HL-60/S4 treated with retinoic acid at 250 ng/mL for 4 days and 3 days (cell line): ENCODE measurements around the gene CADM4.
"Not testable (repeated sequence)": the region's sequence is repeated elsewhere in the genome, so short reads cannot be mapped to it uniquely, and the experiment has no call there.

ENCODE experiments used
- in situ Hi-C: fragments of 300-500 bp; cut with MboI; formaldehyde crosslinking; loops from 2 replicates; pipeline ENCODE4 v1.7.0; 2022; ENCODE audit warnings: low sequenced_read_pairs

The CADM4 gene

DNA sequence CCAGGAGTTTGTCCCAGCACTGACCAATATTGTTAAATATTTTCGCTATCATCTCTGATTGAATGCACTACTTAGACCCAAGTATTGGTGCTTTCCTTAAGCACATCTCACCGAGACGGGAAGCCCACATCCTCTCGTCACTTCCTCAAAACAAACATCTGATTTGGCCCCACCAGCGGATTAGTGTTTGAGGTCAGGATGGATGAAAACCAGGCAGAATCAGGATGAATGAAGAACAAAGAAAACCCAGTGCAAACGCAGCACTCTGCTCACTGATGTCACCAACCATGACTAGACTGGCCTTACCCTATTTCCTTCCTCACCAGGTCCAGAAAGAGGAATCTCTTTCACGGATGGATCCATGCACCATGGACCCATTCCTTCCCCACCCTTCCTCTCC lies 24.4 kb upstream of the CADM4 start:
- in situ Hi-C loops: no loop called here

DNA sequence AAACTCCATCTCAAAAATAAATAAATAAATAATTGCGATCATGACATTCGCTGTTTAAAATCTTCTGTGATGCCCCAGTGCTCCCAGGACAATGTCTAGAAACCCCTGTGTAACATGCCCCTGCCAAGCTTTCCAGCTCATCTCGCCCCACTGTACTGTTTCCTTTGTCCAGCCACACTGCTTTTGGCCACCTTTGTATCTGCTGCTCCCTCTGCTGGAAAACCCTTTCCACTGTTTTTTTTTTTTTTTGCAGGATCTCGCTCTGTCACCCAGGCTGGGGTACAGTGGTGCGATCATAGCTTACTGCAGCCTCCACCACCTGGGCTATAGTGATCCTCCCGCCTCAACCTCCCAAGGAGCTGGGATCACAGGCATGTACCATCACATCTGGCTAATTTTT lies 22.8 kb upstream of the CADM4 start:
- in situ Hi-C loops: no loop called here

- in situ Hi-C loops: no loop called here
Measured at GRCh38 chr19:43660971-43661360, 21.3 kb upstream of the CADM4 start.

DNA sequence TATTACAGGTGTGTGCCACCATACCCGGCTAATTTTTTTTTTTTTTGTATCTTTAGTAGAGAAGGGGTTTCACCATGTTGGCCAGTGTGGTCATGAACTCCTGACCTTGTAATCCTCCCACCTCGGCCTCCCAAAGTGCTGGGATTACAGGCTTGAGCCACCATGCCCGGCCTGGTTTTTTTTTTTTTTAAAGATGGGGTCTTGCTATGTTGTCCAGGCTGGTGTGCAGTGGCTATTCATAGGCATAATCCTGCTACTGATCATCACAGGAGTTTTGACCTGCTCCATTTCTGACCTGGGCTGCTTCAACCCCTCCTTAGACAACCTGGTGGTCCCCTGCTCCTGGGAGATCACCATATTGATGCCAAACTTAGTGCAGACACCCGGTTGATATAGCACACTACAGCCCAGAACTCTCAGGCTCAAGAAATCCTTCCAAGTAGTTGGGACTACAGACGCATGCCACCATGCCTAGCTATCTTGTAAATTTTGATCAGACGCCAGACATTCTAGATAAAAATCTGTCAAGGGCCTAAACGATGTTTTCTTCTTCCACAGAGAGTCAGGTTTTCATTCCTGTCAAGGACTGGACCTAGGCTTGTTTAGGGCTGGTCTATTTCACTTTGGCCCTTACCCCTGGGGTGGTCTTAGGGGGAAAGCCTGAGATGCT lies 20.8 kb upstream of the CADM4 start:
- in situ Hi-C loops: no loop called here

DNA sequence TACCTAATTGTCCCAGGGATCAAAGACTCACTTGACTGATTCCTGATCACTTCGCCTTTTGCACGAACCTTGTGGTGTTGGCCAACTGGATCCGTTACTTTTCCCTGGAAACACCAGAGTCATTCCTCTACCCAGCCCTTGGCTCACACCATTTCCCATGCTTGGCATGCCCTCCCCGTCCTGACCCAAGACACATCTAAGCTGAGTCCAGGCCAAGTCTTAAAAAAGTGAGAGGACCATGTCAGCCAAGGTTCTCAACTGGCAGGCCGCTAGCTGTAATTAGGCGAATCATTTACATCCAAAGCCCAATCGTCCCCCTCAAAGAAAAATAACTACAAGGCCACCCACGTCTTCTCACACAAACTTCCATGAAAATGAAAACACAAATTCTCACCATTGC lies 18.8 kb upstream of the CADM4 start:
- in situ Hi-C loops: no loop called here

DNA sequence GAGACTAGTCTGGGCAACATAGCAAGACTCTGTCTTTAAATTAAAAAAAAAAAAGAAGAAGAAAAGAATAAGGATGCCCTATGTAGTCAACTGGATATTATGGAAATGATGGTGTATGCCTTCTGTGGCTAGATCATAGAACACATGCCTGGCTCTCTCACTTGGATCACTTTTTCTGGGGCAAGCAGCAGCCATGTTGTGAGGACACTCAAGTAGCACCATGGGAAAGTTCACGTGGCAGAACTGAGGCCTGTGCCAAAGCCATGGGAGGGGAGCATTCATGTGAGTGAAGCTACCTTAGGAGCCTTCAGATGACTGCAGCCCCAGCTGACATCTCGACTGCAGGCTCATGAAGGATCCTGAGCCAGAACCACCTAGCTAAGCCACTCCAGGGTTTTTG lies 18.4 kb upstream of the CADM4 start:
- in situ Hi-C loops: no loop called here

DNA sequence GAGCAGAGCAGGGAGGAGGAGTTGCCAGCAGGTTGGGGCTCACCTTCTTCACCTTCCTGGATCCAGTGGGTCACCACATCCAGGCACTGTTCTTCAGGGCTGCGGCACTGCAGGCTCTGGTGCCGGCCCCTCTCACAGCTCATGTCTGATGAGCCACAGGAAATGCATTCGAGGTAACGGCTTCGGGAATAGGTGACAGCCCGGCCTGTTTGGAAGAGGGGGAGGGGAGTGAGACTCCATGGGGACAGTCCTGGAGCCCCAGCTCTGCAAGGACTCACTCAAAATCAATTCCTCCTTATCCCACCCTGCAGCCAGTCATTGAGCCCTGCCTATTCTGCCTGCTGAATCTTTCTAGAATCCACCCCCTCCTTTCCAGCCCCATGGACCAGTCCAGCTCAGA lies 16.8 kb upstream of the CADM4 start:
- in situ Hi-C loops: no loop called here

GRCh38 chr19:43652546-43652874 lies 12.9 kb upstream of the CADM4 start:
- in situ Hi-C loops: no loop called here

DNA sequence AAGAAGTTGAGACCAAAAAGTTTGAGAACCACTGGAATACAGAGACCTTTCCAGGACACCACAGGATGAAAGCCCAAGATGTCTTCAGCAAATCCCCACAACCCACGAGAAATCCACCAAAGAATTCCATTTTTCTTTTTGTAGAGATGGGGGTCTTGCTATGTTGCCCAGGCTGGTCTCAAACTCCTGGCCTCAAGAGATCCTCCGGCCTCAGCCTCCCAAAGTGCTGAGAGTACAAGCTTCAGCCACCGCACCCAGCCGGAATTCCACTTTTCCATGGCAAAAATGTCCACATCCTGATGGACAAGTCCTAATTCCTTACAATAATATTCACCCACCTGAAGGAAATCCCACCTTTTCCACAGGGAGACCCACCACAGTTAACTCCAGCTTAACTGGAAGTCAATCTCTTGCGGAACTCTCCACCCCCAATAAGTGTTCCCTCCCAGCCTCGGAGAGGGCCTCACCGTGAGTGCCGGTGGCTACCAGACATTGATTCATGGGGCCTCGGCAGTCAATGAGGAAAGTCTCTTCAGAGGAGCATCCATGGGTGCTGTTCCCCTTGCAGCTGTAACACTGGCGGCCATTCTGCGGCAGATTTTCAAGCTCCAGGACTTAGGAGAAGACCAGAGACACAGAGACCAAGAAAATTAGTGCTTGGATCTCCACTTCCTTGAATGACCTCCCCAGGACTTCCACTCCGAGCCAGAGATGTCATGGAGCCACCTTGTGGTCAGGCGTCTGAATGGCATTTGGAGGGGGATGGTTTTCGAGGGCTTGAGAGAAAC lies 12.3 kb upstream of the CADM4 start:
- in situ Hi-C loops: no loop called here

DNA sequence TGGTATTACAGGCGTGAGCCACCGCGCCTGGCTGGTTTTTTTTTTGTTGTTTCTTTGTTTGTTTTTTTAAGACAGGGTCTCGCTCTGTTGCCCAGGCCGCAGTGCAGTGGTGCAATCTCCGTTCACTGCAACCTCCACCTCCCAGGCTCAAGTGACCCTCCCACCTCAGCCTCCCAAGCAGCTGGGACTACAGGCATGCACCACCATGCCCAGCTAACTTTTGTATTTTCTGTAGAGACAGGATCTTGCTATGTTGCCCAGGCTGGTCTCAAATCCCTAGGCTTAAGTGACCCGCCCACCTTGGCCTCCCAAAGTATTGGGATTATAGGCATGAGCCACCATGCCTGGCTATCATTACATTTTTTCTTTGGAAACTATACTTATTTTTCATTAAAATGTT lies 10.6 kb upstream of the CADM4 start:
- in situ Hi-C loops: not testable (repeated sequence)

DNA sequence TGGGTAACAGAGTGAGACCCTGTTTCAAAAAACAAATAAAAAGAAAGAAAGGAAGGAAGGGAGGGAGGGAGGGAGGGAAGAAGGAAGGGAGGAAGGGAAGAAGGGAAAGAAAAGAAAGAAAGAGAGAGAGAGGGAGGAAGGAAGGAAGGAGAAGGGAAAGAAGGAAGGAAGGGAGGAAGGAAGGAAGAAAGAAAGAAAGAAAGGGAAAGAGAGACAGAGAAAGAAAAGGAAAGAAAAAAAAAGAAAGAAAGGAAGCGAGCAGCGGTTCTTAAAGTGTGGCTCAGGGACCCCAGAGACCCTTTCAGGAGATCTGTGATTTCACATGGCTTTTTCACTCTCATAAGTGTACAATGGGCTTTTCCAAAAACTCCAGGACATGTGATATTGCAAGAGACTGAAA lies 9.9 kb upstream of the CADM4 start:
- in situ Hi-C loops: no loop called here

DNA sequence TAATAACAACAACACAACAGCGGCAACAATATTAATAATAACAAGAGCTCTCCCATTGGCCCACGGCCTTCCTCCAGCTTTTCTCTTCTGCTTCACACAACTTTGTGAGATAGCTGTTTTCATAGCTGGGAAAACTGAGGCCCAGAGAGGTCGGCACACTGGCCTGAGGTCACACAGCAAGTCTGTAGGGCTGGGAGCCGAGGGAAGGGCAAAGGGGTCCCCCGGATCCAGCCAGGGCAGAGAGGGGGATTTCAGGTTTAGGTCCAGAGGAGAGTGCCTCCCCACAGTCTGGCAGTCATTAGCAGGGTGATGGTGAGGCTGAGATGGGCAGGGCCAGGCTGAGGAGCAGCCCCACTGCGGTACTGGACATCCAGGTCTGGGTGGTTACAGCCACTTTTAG lies 9.0 kb upstream of the CADM4 start:
- in situ Hi-C loops: no loop called here

DNA sequence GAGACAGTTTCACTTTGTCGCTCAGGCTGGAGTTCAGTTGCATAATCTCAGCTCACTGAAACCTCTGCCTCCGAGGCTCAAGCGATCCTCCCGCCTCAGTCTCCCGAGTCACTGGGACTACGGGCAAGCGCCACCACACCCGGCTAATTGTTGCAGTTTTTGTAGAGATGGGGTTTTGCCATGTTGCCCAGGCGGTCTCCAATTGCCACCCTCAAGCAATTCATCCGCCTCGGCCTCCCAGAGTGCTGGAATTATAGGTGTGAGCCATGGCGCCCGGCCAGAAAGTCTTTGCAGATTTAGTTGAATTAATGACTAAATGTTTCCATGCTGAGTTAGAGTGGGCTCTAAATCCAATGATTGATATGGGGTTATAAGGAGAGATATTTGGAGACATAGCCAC lies 4.5 kb upstream of the CADM4 start:
- in situ Hi-C loops: no loop called here

DNA sequence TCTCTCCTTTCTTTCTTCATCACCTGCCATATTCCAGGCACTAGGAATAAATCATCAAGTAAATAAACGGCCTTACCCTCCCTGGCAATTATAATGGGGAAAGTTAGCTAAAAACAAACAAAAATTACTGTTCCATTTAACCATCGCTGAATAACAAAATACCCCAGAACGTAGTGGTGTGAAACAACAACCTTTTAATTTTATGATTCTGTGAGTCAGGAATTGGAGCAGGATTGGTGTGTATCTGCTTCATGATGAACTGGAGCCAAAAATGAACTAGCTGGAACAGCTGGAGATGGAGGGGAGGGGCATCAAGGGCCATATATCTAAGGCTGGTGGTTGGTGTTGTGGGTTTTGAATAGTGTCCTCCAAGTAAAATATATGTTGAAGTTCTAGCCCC lies 3.7 kb upstream of the CADM4 start:
- in situ Hi-C loops: no loop called here

- in situ Hi-C loops: no loop called here
Measured at GRCh38 chr19:43642531-43642930, 2.9 kb upstream of the CADM4 start.

DNA sequence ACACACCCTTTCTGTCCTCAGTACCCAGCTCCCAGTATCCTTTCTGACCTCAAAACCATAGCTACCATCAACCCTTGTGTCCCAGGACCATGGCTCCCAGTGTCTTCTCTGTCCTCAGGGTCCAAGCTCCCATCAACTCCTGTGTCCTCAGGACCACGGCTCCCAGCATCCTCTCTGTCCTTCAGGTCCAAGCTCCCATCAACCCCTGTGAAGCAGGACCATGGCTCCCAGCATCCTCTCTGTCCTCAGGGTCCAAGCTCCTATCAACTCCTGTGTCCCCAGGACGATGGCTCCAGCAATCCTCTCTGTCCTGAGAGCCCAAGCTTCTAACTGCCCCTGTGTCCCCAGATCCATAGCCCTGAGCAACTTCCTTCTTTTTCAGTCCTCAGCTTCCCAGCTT lies 1.7 kb upstream of the CADM4 start:
- in situ Hi-C loops: no loop called here

DNA sequence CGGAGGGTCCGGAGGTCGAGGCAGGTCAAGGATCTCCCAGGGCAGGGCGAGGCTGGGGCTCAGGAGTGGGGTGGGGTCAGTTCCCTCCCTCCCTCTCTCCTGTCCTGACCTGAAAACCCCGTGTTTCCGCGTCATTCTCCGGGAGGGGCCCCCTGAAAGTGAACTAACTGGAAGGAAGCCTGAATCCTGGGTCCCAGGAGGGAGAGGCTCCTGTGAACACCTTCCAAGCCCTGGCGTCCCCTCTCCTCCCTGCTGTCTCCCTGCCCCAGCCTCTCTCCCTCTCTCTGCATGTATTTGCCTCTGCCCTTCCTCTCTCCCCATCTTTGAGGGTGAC lies 741 bp upstream of the CADM4 start:
- in situ Hi-C loops: no loop called here

DNA sequence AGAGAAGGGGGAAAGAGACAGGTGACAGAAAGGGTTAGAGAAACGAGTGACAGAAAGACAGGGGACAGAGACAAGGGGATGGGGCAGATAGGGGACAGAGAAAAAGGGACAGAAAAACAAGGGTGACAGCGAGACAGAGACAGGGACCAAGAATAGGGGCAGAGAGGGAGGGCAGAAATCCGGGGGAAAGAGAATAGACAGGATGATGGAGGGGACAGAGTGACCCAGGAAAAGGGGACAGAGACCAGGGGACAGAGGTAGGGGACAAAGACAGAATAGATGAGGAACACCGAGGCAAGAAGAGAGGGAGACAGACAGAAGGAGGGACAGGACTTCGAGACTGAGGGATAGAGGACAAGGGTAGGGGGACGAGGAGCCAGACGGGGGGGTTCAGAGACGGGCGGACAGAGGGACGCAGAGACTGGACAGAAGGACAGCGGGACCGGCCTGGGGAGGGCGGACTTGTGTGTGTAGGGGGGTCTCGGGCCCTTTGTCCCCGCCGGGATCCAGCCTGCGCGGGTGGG lies 593 bp downstream of the CADM4 start:
- in situ Hi-C loops: no loop called here

- in situ Hi-C loops: no loop called here
Measured at GRCh38 chr19:43638214-43638994, 1.2 kb downstream of the CADM4 start.

- in situ Hi-C loops: no loop called here
Measured at GRCh38 chr19:43636121-43636683, 3.4 kb downstream of the CADM4 start.

DNA sequence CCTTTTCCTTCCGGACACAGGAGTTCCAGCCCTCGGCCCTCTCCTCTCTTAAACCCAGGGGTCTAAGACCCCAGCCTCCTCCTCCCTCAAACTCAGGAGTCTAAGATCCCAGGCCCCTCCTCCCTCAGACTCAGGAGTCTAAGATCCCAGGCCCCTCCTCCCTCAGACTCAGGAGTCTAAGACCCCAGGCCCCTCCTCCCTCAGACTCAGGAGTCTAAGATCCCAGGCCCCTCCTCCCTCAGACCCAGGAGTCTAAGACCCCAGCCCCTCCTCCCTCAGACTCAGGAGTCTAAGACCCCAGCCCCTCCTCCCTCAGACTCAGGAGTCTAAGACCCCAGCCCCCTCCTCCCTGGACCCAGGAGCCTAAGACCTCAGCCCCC lies 4.1 kb downstream of the CADM4 start:
- in situ Hi-C loops: not testable (repeated sequence)
